ENCODE measurements around the gene MBOAT2.

Gene MBOAT2

DNA sequence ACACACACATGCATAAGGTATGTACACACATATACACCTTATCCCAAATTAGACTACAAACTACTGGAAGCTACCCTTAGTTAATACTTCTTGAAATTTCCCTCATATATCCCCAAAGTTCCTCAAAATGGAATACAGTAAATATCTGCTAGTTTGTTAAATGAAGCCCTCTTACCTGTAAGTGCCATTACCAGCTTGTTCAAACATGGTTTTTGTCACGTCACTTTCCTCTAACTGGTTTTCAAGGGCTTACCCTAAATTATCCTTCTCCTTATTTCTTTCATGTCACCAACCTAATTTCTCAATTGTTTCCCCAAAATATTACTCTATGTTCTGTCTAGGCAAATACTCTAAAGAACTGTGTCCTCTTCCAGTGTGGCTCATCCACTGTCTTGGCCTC lies 141.7 kb downstream of the MBOAT2 start:
- ChIA-PET POLR2A (no interaction called here), CTCF (interaction anchor here (0.6 to 2.0 kb wide), 4 partner anchors 11 to 276 kb away, joined by 3 to 6 read pairs (median 4); no protein-coding TSS in a partner anchor)
- no peak overlapping the region for H3K4me3 ChIP-seq (ENCODE audit: low read depth, low read length)
- no peak for TF ChIP-seq CTCF (IDR thresholded peaks at IDR 0.05; ENCODE audit: insufficient read depth, low read length, missing control alignments)
- DNase-seq (ENCODE audit: low read depth, low spot score) = no peak

- POLR2A ChIA-PET = no interaction called here
Observed at GRCh38 chr2:8860239-8860638, 143.2 kb downstream of the MBOAT2 start.

GRCh38 chr2:8858910-8859309 lies 144.6 kb downstream of the MBOAT2 start:
- DNase-seq (ENCODE audit: low read depth, low spot score) = no peak
- no peak overlapping the region for H3K4me3 ChIP-seq (ENCODE audit: low read depth, low read length)
- ChIA-PET CTCF (no interaction called here), POLR2A (no interaction called here)
- no peak for TF ChIP-seq CTCF (IDR thresholded peaks at IDR 0.05; ENCODE audit: insufficient read depth, low read length, missing control alignments)

More at GRCh38 chr2:8860239-8860638, 143.2 kb downstream of the MBOAT2 start:
- no peak for DNase-seq (ENCODE audit: low read depth, low spot score)
- no peak overlapping the region for H3K4me3 ChIP-seq (ENCODE audit: low read depth, low read length)
- no peak for TF ChIP-seq CTCF (IDR thresholded peaks at IDR 0.05; ENCODE audit: insufficient read depth, low read length, missing control alignments)
- CTCF ChIA-PET = no interaction called here

GRCh38 chr2:8858264-8858663 lies 145.2 kb downstream of the MBOAT2 start:
- no peak overlapping the region for H3K4me3 ChIP-seq (ENCODE audit: low read depth, low read length)
- CTCF ChIA-PET = interaction anchor here (1.1 kb wide), 1 partner anchor 15 kb away, joined by 4 read pairs; no protein-coding TSS in a partner anchor
- no peak for DNase-seq (ENCODE audit: low read depth, low spot score)
- TF ChIP-seq CTCF (IDR thresholded peaks at IDR 0.05; ENCODE audit: insufficient read depth, low read length, missing control alignments) = no peak
- POLR2A ChIA-PET = no interaction called here

- DNase-seq (ENCODE audit: low read depth, low spot score) = no peak
- ChIA-PET POLR2A (no interaction called here), CTCF (interaction anchor here (1.1 to 1.3 kb wide), 2 partner anchors 11 to 15 kb away, joined by 4 read pairs; no protein-coding TSS in a partner anchor)
- TF ChIP-seq CTCF (IDR thresholded peaks at IDR 0.05; ENCODE audit: insufficient read depth, low read length, missing control alignments) = no peak
- H3K4me3 ChIP-seq (ENCODE audit: low read depth, low read length) = no peak overlapping the region
Observed at GRCh38 chr2:8857709-8858108, 145.8 kb downstream of the MBOAT2 start.

GRCh38 chr2:8856176-8856575 lies 147.3 kb downstream of the MBOAT2 start:
- no peak overlapping the region for H3K4me3 ChIP-seq (ENCODE audit: low read depth, low read length)
- CTCF ChIA-PET = no interaction called here
- DNase-seq (ENCODE audit: low read depth, low spot score) = no peak
- TF ChIP-seq CTCF (IDR thresholded peaks at IDR 0.05; ENCODE audit: insufficient read depth, low read length, missing control alignments) = no peak
- POLR2A ChIA-PET = no interaction called here

All from AG04449 (cell line).